Stimulated activated CD8-positive, alpha-beta memory T cell treated with anti-CD3 and anti-CD28 coated beads, Interleukin-12 subunit alpha, Interleukin-12 subunit beta, amount 100 ng/mL, for 24 hours (primary cell): Measurements from ENCODE around the gene PPP2R2D.

ENCODE experiments used
- DNase-seq: peaks from one replicate; pipeline ENCODE4 v3.0.0-alpha.2; 2020; ENCODE audit errors: extremely low read depth

PPP2R2D gene

GRCh38 chr10:131928248-131929095 lies 27.7 kb downstream of the PPP2R2D start:
- peak; percentile 33 for DNase-seq

- DNase-seq = no peak
Observed at GRCh38 chr10:131929122-131929845, 28.5 kb downstream of the PPP2R2D start.

- no peak for DNase-seq
Observed at GRCh38 chr10:131930150-131930549, 29.3 kb downstream of the PPP2R2D start.

GRCh38 chr10:131930586-131931330 lies 29.9 kb downstream of the PPP2R2D start:
- no peak for DNase-seq

- no peak for DNase-seq
Observed at GRCh38 chr10:131931981-131932380, 31.2 kb downstream of the PPP2R2D start.

- no peak for DNase-seq
Observed at GRCh38 chr10:131933016-131933695, 32.3 kb downstream of the PPP2R2D start.

GRCh38 chr10:131933696-131934086 lies 32.9 kb downstream of the PPP2R2D start:
- DNase-seq = no peak

GRCh38 chr10:131934769-131935168 lies 34.0 kb downstream of the PPP2R2D start:
- no peak for DNase-seq

- DNase-seq = no peak
Observed at GRCh38 chr10:131935260-131935659, 34.5 kb downstream of the PPP2R2D start.

GRCh38 chr10:131936294-131936693 lies 35.5 kb downstream of the PPP2R2D start:
- DNase-seq = no peak

GRCh38 chr10:131936736-131937135 lies 35.9 kb downstream of the PPP2R2D start:
- DNase-seq = no peak

GRCh38 chr10:131937836-131938235 lies 37.0 kb downstream of the PPP2R2D start:
- no peak for DNase-seq

- DNase-seq = no peak
Observed at GRCh38 chr10:131938681-131939080, 37.9 kb downstream of the PPP2R2D start.

- DNase-seq = no peak
Observed at GRCh38 chr10:131942455-131942854, 41.6 kb downstream of the PPP2R2D start.

GRCh38 chr10:131943021-131943814 lies 42.4 kb downstream of the PPP2R2D start:
- DNase-seq = no peak

- no peak for DNase-seq
Observed at GRCh38 chr10:131944412-131944811, 43.6 kb downstream of the PPP2R2D start.

- no peak for DNase-seq
Observed at GRCh38 chr10:131944976-131945695, 44.3 kb downstream of the PPP2R2D start.

GRCh38 chr10:131946321-131946751 lies 45.5 kb downstream of the PPP2R2D start:
- no peak for DNase-seq

- DNase-seq = no peak
Observed at GRCh38 chr10:131946880-131947279, 46.1 kb downstream of the PPP2R2D start.
